SK-N-SH (cell line): ENCODE results near the gene COX7C. TPM values are rescaled to one million over a fixed set of nuclear protein-coding genes. Genes with fewer than 3 reads are reported as not detected.

Experiments used
- CTCF ChIA-PET: fragments of 300-600, 350-600 bp; formaldehyde crosslinking; extraction: SDS; loops from one replicate; lab custom pipeline; 2021; lab: Yijun Ruan, JAX
- POLR2A ChIA-PET: fragments of 350-600 bp; sonication (Branson Sonifier 250); formaldehyde crosslinking; extraction: SDS; loops from one replicate; lab custom pipeline; 2020; ENCODE audit warnings: antibody characterized with exemption, inconsistent platforms; lab: Yijun Ruan, JAX
- DNase-seq: peaks from one replicate; pipeline ENCODE4 v3.0.0; 2012
- H2AFZ ChIP-seq: fragments of 200-600 bp; sonication (generic); 2 replicates; pipeline ENCODE4 v1.8.1; 2016; ENCODE audit warnings: antibody characterized with exemption, mild to moderate bottlenecking, low read depth
- H3F3A ChIP-seq: fragments of 200-600 bp; sonication (generic); replicated peaks from 2 replicates; pipeline ENCODE3; 2016; ENCODE audit warnings: antibody characterized with exemption, mild to moderate bottlenecking; ENCODE audit not compliant: insufficient read depth
- H3K27ac ChIP-seq, 2 experiments: fragments of 200-500 bp in 1 of 2; fragments of 200-600 bp in 1 of 2; sonication (Bioruptor generic) in 1 of 2; sonication (generic), shearing (Covaris generic) in 1 of 2; 2 replicates each; pipeline versions ENCODE4 v1.5.1 to v1.6.1; 2014 to 2016; ENCODE audit warnings: low read depth in 2 of 2, inconsistent platforms in 1 of 2, low read length in 1 of 2, mild to moderate bottlenecking in 1 of 2, mixed read lengths in 1 of 2
- H3K27me3 ChIP-seq: fragments of 200-600 bp; sonication (generic), shearing (Covaris generic); 2 replicates; pipeline ENCODE4 v1.6.1; 2016; ENCODE audit warnings: mixed run types; ENCODE audit not compliant: insufficient read depth
- H3K36me3 ChIP-seq, 2 experiments: fragments of 200-500 bp in 1 of 2; fragments of 200-600 bp in 1 of 2; sonication (Bioruptor generic) in 1 of 2; sonication (generic) in 1 of 2; replicated peaks in 1 of 2; 2 replicates each; pipeline versions ENCODE3 to v1.5.1; 2014 to 2016; ENCODE audit warnings: low read length in 1 of 2, mild to moderate bottlenecking in 1 of 2; ENCODE audit not compliant: insufficient read depth in 2 of 2, control insufficient read depth in 1 of 2
- H3K4me1 ChIP-seq, 2 experiments: fragments of 200-500 bp in 1 of 2; fragments of 200-600 bp in 1 of 2; sonication (Bioruptor generic) in 1 of 2; sonication (generic), shearing (Covaris generic) in 1 of 2; 2 replicates each; pipeline versions ENCODE4 v1.5.1 to v1.6.1; 2014 to 2016; ENCODE audit warnings: low read depth in 1 of 2, low read length in 1 of 2, mixed run types in 1 of 2; ENCODE audit not compliant: insufficient read depth in 2 of 2, control insufficient read depth in 1 of 2
- H3K4me2 ChIP-seq: fragments of 200-600 bp; sonication (generic), shearing (Covaris generic); 2 replicates; pipeline ENCODE4 v1.6.1; 2017; ENCODE audit warnings: mixed run types
- H3K4me3 ChIP-seq, 2 experiments: fragments of 200-500 bp in 1 of 2; fragments of 200-600 bp in 1 of 2; sonication (Bioruptor generic) in 1 of 2; sonication (generic), shearing (Covaris generic) in 1 of 2; 2 replicates each; pipeline versions ENCODE4 v1.5.1 to v1.8.1; 2014 to 2016; ENCODE audit warnings: low read depth in 2 of 2, inconsistent platforms in 1 of 2, low read length in 1 of 2, mild to moderate bottlenecking in 1 of 2, mixed read lengths in 1 of 2, moderate library complexity in 1 of 2
- H3K79me2 ChIP-seq: fragments of 200-600 bp; sonication (generic); 2 replicates; pipeline ENCODE4 v1.8.1; 2017; ENCODE audit warnings: mild to moderate bottlenecking; ENCODE audit not compliant: insufficient read depth
- H3K9ac ChIP-seq: fragments of 200-600 bp; sonication (generic); 2 replicates; pipeline ENCODE4 v1.6.1; 2017; ENCODE audit warnings: mixed run types
- H3K9me2 ChIP-seq: fragments of 200-600 bp; sonication (generic); 2 replicates; pipeline ENCODE4 v1.6.1; 2017; ENCODE audit warnings: mixed run types
- H3K9me3 ChIP-seq: fragments of 200-600 bp; sonication (generic); 2 replicates; pipeline ENCODE4 v1.6.1; 2017; ENCODE audit warnings: mixed run types, mild to moderate bottlenecking, moderate library complexity
- H4K20me1 ChIP-seq: fragments of 200-600 bp; sonication (generic); 2 replicates; pipeline ENCODE4 v1.6.1; 2017; ENCODE audit warnings: mild to moderate bottlenecking, mixed run types; ENCODE audit not compliant: insufficient read depth
- GABPA ChIP-seq: IDR thresholded peaks from 2 replicates; pipeline ENCODE4 v1.4.0; 2012; ENCODE audit warnings: low read depth, mild to moderate bottlenecking
- JUND ChIP-seq: IDR thresholded peaks from 2 replicates; pipeline ENCODE4 v1.4.0; 2012
- MEF2A ChIP-seq: IDR thresholded peaks from 2 replicates; pipeline ENCODE4 v1.4.0; 2012; ENCODE audit warnings: low read depth, borderline replicate concordance
- MXI1 ChIP-seq: IDR thresholded peaks from 2 replicates; pipeline ENCODE4 v1.6.1; 2012; ENCODE audit warnings: mild to moderate bottlenecking, low read depth, low read length, improper control_type of control experiment
- NRF1 ChIP-seq: IDR thresholded peaks from 2 replicates; pipeline ENCODE4 v1.6.1; 2012; ENCODE audit warnings: low read depth, mild to moderate bottlenecking, low read length
- RCOR1 ChIP-seq: fragments of 150-350 bp; IDR thresholded peaks from 2 replicates; pipeline ENCODE4 v1.6.1; 2017; ENCODE audit warnings: antibody characterized with exemption, low read length
- RXRA ChIP-seq: IDR thresholded peaks from 2 replicates; pipeline ENCODE4 v1.4.0; 2012; ENCODE audit warnings: low read depth, mild to moderate bottlenecking, borderline replicate concordance
- SMC3 ChIP-seq: IDR thresholded peaks from 2 replicates; pipeline ENCODE4 v1.6.1; 2012; ENCODE audit warnings: low read depth, low read length, improper control_type of control experiment
- TAF1 ChIP-seq: IDR thresholded peaks from 2 replicates; pipeline ENCODE4 v1.6.1; 2012; ENCODE audit warnings: low read depth, mild to moderate bottlenecking, low read length, moderate library complexity, borderline replicate concordance
- TCF12 ChIP-seq: IDR thresholded peaks from 2 replicates; pipeline ENCODE4 v1.4.0; 2012
- USF2 ChIP-seq: fragments of 150-350 bp; IDR thresholded peaks from 2 replicates; pipeline ENCODE4 v1.6.1; 2017; ENCODE audit warnings: antibody characterized with exemption, low read length, low read depth, borderline replicate concordance
- WGBS: methylation state at CpG from one replicate; pipeline ENCODE4 v1.1.6; 2017; ENCODE audit warnings: low lambda C conversion rate; 5-methylcytosine and 5-hydroxymethylcytosine counted together
- polyA plus RNA-seq, 3 experiments: library from polyadenylated mRNA; depleted of rRNA; stranded (reverse); fragments of >200 nt; gene quantifications; 2 replicates each; pipeline ENCODE4 v1.2.3, GENCODE V29; 2012
- TF ChIP-seq, protein P1 (sequence below): IDR thresholded peaks from 2 replicates; pipeline ENCODE4 v1.6.1; 2012; ENCODE audit warnings: mild to moderate bottlenecking, low read depth, low read length, moderate library complexity
- TF ChIP-seq, protein P2 (sequence below): IDR thresholded peaks from 2 replicates; pipeline ENCODE4 v1.4.0; 2012; ENCODE audit warnings: low read depth

COX7C gene
- polyA plus RNA-seq, 1 of the 3 experiments (the other 2 are of a cell fraction) = 675 TPM

GRCh38 chr5:86626149-86626548, 8.4 kb downstream of the COX7C start:
- POLR2A ChIA-PET = no interaction called here
- Histone ChIP-seq H3K79me2 (no peaks in the 10 kb centered on the region), H3K36me3 (peaks cover 8 to 10% of the 10 kb centered on the region in 2 experiments), H4K20me1 (no peaks in the 10 kb centered on the region), H3K27ac (no peak overlapping the region), H3K9me3 (no peaks in the 10 kb centered on the region), H3K4me3 (no peak overlapping the region), H2AFZ (no peak overlapping the region), H3K27me3 (no peaks in the 10 kb centered on the region), H3K9ac (no peak overlapping the region), H3K4me2 (no peak overlapping the region), H3K9me2 (no peaks in the 10 kb centered on the region), H3K4me1 (no peaks in the 10 kb centered on the region), H3F3A (peaks cover 6% of the 10 kb centered on the region)
- CTCF ChIA-PET = interaction anchor here (0.6 to 1.4 kb wide), 2 partner anchors 12 to 784 kb away, joined by 3 to 4 read pairs; no protein-coding TSS in a partner anchor
- TF ChIP-seq RCOR1 (no peak), NRF1 (no peak), TAF1 (no peak), TCF12 (no peak), GABPA (no peak), MEF2A (no peak), MXI1 (no peak)
- TF ChIP-seq, protein P1, sequence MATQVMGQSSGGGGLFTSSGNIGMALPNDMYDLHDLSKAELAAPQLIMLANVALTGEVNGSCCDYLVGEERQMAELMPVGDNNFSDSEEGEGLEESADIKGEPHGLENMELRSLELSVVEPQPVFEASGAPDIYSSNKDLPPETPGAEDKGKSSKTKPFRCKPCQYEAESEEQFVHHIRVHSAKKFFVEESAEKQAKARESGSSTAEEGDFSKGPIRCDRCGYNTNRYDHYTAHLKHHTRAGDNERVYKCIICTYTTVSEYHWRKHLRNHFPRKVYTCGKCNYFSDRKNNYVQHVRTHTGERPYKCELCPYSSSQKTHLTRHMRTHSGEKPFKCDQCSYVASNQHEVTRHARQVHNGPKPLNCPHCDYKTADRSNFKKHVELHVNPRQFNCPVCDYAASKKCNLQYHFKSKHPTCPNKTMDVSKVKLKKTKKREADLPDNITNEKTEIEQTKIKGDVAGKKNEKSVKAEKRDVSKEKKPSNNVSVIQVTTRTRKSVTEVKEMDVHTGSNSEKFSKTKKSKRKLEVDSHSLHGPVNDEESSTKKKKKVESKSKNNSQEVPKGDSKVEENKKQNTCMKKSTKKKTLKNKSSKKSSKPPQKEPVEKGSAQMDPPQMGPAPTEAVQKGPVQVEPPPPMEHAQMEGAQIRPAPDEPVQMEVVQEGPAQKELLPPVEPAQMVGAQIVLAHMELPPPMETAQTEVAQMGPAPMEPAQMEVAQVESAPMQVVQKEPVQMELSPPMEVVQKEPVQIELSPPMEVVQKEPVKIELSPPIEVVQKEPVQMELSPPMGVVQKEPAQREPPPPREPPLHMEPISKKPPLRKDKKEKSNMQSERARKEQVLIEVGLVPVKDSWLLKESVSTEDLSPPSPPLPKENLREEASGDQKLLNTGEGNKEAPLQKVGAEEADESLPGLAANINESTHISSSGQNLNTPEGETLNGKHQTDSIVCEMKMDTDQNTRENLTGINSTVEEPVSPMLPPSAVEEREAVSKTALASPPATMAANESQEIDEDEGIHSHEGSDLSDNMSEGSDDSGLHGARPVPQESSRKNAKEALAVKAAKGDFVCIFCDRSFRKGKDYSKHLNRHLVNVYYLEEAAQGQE = peak; percentile 84
- TF ChIP-seq, protein P2, sequence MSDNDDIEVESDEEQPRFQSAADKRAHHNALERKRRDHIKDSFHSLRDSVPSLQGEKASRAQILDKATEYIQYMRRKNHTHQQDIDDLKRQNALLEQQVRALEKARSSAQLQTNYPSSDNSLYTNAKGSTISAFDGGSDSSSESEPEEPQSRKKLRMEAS = no peak
- no peak for DNase-seq

- no peak for DNase-seq
- POLR2A ChIA-PET = no interaction called here
- Histone ChIP-seq H3K9ac (no peak overlapping the region), H3K4me3 (no peak overlapping the region), H3K27me3 (peaks cover 8% of the 10 kb centered on the region; the same call in 1 of the 2 replicates), H3K79me2 (no peaks in the 10 kb centered on the region), H3K4me1 (no peaks in the 10 kb centered on the region), H3K9me2 (no peaks in the 10 kb centered on the region), H4K20me1 (no peaks in the 10 kb centered on the region), H3K9me3 (no peaks in the 10 kb centered on the region), H3K36me3 (no peaks in the 10 kb centered on the region), H3F3A (no peaks in the 10 kb centered on the region), H2AFZ (no peak overlapping the region), H3K4me2 (no peak overlapping the region), H3K27ac (no peak overlapping the region)
- WGBS = 13% methylated on average over 2 of the region's 2 CpGs
- CTCF ChIA-PET = no interaction called here
- TF ChIP-seq TAF1 = no peak
- no peak for TF ChIP-seq RCOR1
- no peak for TF ChIP-seq RXRA
- TF ChIP-seq MEF2A = no peak
- TF ChIP-seq USF2 = no peak
- no peak for TF ChIP-seq SMC3
- TF ChIP-seq JUND = no peak
- TF ChIP-seq, all 33 proteins: peak for 0
Observed at GRCh38 chr5:86631165-86631564, 13.4 kb downstream of the COX7C start.
